Heart left ventricle (tissue), 16 donors: ENCODE results near the gene PANX2. TPM values are rescaled to one million over a fixed set of nuclear protein-coding genes. Genes with fewer than 3 reads are reported as not detected.
A peak's percentile ranks its signal among the peaks of the same experiment; 100 is the strongest.

ENCODE experiments used
- ATAC-seq, 4 donors: fragments of 200-7000 bp; cut with Tn5 transposase; one replicate each; pipeline ENCODE4 v1.9.1; 2020 to 2022; ENCODE audit warnings: moderate library complexity in 4 of 4, mild to moderate bottlenecking in 3 of 4, moderate number of reproducible peaks in 1 of 4
- DNase-seq, 5 donors: peaks; one replicate each; pipeline ENCODE4 v3.0.0-alpha.2; 2020
- H3K27ac ChIP-seq, 12 donors: fragments of 200-600 bp; sonication (generic) in 4 of 12; one replicate each; pipeline versions ENCODE4 v1.5.0 to v1.8.0; 2016 to 2022; ENCODE audit warnings: mild to moderate bottlenecking in 2 of 12
- H3K27me3 ChIP-seq, 9 donors: fragments of 200-600 bp; sonication (generic) in 2 of 9; one replicate each; pipeline versions ENCODE4 v1.5.1 to v1.8.0; 2016 to 2022; ENCODE audit warnings: mild to moderate bottlenecking in 3 of 9
- H3K36me3 ChIP-seq, 9 donors: fragments of 200-600 bp; sonication (generic) in 2 of 9; one replicate each; pipeline versions ENCODE4 v1.5.0 to v1.8.0; 2018 to 2022; ENCODE audit warnings: mild to moderate bottlenecking in 2 of 9
- H3K4me1 ChIP-seq, 12 donors: fragments of 200-600 bp; sonication (generic) in 4 of 12; one replicate each; pipeline versions ENCODE4 v1.5.0 to v1.8.0; 2016 to 2022; ENCODE audit warnings: mild to moderate bottlenecking in 3 of 12
- H3K4me3 ChIP-seq, 12 donors: fragments of 200-600 bp; sonication (generic) in 4 of 12; one replicate each; pipeline versions ENCODE4 v1.5.0 to v1.8.0; 2017 to 2022; ENCODE audit warnings: mild to moderate bottlenecking in 9 of 12, moderate library complexity in 4 of 12
- H3K9me3 ChIP-seq, 12 donors: fragments of 200-600 bp; sonication (generic) in 4 of 12; one replicate each; pipeline versions ENCODE4 v1.5.0 to v1.8.0; 2016 to 2022; ENCODE audit warnings: mild to moderate bottlenecking in 1 of 12
- POLR2A ChIP-seq, 2 donors: fragments of 450-650 bp; IDR thresholded peaks; one replicate each; pipeline ENCODE4 v1.6.1; 2017; ENCODE audit warnings: antibody characterized with exemption in 2 of 2, mild to moderate bottlenecking in 2 of 2, moderate library complexity in 2 of 2
- WGBS, 4 donors: extraction: QIAGEN DNeasy Blood & Tissue Kit in 2 of 4; methylation state at CpG; one replicate each; pipeline versions ENCODE4 v1.1.5 to v1.1.7; 2013 to 2018; 5-methylcytosine and 5-hydroxymethylcytosine counted together
- intact Hi-C, 10 donors: fragments of 100-400 bp; cut with DNase I; formaldehyde crosslinking; loops; one replicate each; pipeline versions ENCODE4 v1.11.1 to v1.14.2; 2022
- polyA plus RNA-seq, 2 donors: library from polyadenylated mRNA; stranded (reverse); fragments of 200-250 nt; gene quantifications; one replicate each; pipeline ENCODE4 v1.2.3, GENCODE V29; 2013
- total RNA-seq, 9 donors: library from RNA; depleted of rRNA in 2 of 9; stranded (reverse); fragments of >200 nt in 2 of 9; fragmentation: NEBNext Ultra II Directional in 3 of 9; extraction: Animal tissue kit (Norgen Biotek cat#: 25700) in 3 of 9; gene quantifications; one replicate each; pipeline versions ENCODE4 v1.1.0 to v1.2.4, GENCODE V29; 2016 to 2023
- TF ChIP-seq, protein P1 (sequence below), 12 donors: fragments of 200-600 bp; sonication (generic) in 4 of 12; IDR thresholded peaks; one replicate each; pipeline versions ENCODE4 v1.5.0 to v1.8.0; 2018 to 2022; ENCODE audit warnings: antibody characterized with exemption in 12 of 12, mild to moderate bottlenecking in 5 of 12
- donor health status: ischemic (EF 13 %, LVEDD 7.1; RV severe dilation, severe dysfunction).
- donor health status: healthy with polysubstance abuse.
- donor health status: DM: no; HTN: yes; CAD: no.
- donor health status: DM: no; HTN: no; CAD: no.
- donor health status: ischemic (EF 25% LVEDD 6.9; RV normal size, moderate dysfunction).
- donor health status: ischemic (EF 25% LVEDD 5.7; RV mildly dilated, moderate dysfunction).
- donor health status: healthy.
- donor health status: DM: yes; HTN: yes; CAD: no.
- donor health status: ischemic (EF 35%, LVEDD 5.7; RV mildly dilated, moderate dysfunction).
- donor health status: nonischemic (EF 11% LVEDD 7.7; RV severe dilation, severe dysfunction).
- donor health status: DM: yes; HTN: yes; CAD: no.
- donor health status: PGD.
- donor health status: ischemic (EF 29% LVEDD 5.4; RV normal size, mild dysfunction).
- donor health status: nonischemic (EF 23%, LVEDD 6.1; RV moderate dilation, normal function).

PANX2 gene
- total and polyA plus RNA-seq, 11 donors, result 0.08 to 0.77 (median 0.33) TPM; not detected in 5

- peak; percentile 86 to 94 (median 90) for ATAC-seq
- H3K36me3 ChIP-seq, result peaks cover 0 to 43% (median 24%) of the 10 kb centered on the region in 9 donors
- no peaks in the 10 kb centered on the region for H3K9me3 ChIP-seq
Measured at GRCh38 chr22:50200461-50201190, 30.1 kb downstream of the PANX2 start, which contains the start of gene SELENOO. Gene SELENOO, plus strand, starts transcription at chr22:50201011. Its CDS starts 26 bp downstream, at chr22:50201037.

GRCh38 chr22:50201191-50202129 is 30.9 kb downstream of the PANX2 start:
- no peaks in the 10 kb centered on the region for H3K27me3 ChIP-seq
- intact Hi-C loops, result no loop called here
- WGBS, 4 donors, result 2 to 31% (median 4%) methylated on average over 8 to 115 of the region's 115 CpGs
- peaks cover 0 to 60% (median 29%) of the 10 kb centered on the region in 12 donors for H3K4me1 ChIP-seq
- H3K4me3 ChIP-seq, result peak overlapping the region; percentile 57 to 99 (median 82)
- peak overlapping the region; percentile 50 to 91 (median 80) for H3K27ac ChIP-seq
- TF ChIP-seq, protein P1, sequence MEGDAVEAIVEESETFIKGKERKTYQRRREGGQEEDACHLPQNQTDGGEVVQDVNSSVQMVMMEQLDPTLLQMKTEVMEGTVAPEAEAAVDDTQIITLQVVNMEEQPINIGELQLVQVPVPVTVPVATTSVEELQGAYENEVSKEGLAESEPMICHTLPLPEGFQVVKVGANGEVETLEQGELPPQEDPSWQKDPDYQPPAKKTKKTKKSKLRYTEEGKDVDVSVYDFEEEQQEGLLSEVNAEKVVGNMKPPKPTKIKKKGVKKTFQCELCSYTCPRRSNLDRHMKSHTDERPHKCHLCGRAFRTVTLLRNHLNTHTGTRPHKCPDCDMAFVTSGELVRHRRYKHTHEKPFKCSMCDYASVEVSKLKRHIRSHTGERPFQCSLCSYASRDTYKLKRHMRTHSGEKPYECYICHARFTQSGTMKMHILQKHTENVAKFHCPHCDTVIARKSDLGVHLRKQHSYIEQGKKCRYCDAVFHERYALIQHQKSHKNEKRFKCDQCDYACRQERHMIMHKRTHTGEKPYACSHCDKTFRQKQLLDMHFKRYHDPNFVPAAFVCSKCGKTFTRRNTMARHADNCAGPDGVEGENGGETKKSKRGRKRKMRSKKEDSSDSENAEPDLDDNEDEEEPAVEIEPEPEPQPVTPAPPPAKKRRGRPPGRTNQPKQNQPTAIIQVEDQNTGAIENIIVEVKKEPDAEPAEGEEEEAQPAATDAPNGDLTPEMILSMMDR (IDR thresholded peaks at IDR 0.05), result no peak
- no peak for TF ChIP-seq POLR2A (IDR thresholded peaks at IDR 0.05)
- DNase-seq, result peak in 1 of 5 donors; percentile 43
- ATAC-seq, result peak in 2 of 4 donors; percentile 8 to 11
- H3K36me3 ChIP-seq, result peaks cover 0 to 38% (median 23%) of the 10 kb centered on the region in 9 donors
- H3K9me3 ChIP-seq, result no peaks in the 10 kb centered on the region

More at GRCh38 chr22:50200461-50201190, 30.1 kb downstream of the PANX2 start, which contains the start of gene SELENOO:
- Histone ChIP-seq H3K27ac (peak within 1 kb of the TSS; percentile 50 to 91 (median 80)), H3K4me3 (peak within 1 kb of the TSS; percentile 57 to 99 (median 82)), H3K4me1 (peaks cover 0 to 54% (median 24%) of the 10 kb centered on the region in 12 donors), H3K27me3 (no peaks in the 10 kb centered on the region)
- peak in 1 of 2 donors; percentile 94 for TF ChIP-seq POLR2A (IDR thresholded peaks at IDR 0.05)
- TF ChIP-seq, protein P1 (IDR thresholded peaks at IDR 0.05), result no peak
- peak; percentile 94 to 96 (median 94) for DNase-seq
- intact Hi-C loops, result no loop called here
- WGBS, 4 donors, result 0 to 1% (median 0%) methylated on average over 29 to 105 of the region's 105 CpGs

DNA sequence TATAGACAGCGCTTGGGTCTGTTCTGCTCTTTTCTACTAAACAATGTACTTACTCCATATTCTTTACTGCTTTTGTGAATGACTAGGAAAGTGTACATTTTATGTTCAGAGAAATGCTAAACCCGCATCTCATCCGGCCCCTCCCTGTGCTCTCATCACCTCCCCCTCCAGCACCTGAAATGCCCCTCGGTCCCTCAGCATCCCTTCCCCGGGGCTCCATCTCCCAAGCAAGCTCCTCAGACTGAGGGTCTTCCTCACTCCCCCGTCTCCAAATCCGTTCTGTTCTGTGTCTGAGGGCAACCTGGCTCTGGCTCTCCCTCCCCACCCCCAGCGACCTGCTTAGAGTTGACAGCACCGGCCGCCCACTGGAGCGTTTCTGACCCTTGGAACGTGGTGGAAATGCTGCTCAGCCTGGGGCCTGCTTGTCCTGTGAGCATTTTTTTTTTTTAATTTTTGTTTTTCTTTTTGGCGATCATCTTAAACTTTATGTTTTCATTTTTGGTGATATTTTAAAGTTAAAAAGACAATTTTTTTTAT is 31.7 kb downstream of the PANX2 start:
- Histone ChIP-seq H3K4me1 (peaks cover 0 to 68% (median 34%) of the 10 kb centered on the region in 12 donors), H3K9me3 (no peaks in the 10 kb centered on the region), H3K27me3 (no peaks in the 10 kb centered on the region), H3K27ac (peak overlapping the region in 4 of 12 donors; percentile 67 to 91 (median 83)), H3K4me3 (peak overlapping the region; percentile 57 to 99 (median 82)), H3K36me3 (peaks cover 0 to 38% (median 29%) of the 10 kb centered on the region in 9 donors)
- no peak for ATAC-seq
- 65 to 75% (median 68%) methylated on average over 13 of the region's 13 CpGs for WGBS, 4 donors
- TF ChIP-seq POLR2A (IDR thresholded peaks at IDR 0.05), result no peak
- TF ChIP-seq, protein P1 (IDR thresholded peaks at IDR 0.05), result no peak
- peak in 1 of 5 donors; percentile 18 for DNase-seq
- intact Hi-C loops, result no loop called here
